ENCODE measurements around the gene KCNJ9.

The KCNJ9 gene

DNA sequence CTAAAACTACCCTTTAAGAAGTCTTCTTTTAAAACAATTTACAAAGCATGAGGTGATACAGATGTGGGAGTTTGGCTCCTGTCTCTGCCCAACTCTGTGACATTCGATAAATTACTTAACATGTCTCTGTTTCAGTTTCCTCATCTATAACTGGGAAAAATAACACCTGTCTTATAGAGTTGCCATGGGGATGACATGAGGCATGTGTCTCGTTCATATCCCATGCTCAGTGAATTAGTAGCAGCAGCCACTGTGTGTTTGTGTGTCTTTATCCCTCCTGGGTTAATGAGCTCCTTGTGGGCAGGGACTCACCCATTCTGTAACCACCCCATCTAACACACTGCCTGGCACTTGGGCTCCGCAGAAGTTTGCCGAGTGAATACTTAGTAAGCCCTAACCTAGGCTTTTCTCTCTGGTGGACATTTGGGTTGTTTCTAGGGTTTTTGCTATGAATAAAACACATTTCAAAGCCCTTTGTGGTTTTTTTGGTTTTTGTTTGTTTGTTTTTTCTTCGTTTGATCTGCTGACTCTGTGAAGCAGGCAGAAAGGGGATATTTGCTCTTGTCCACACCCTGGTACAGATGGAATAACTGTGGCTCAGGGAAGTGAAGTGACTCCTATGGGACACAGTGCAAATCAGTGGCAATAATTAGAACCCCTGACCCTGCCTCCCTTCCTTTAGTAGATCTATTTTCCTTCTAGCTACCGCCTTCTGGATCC is 797 bp upstream of the KCNJ9 start:
- Histone ChIP-seq H4K20me1 (ENCODE audit: insufficient read depth, low read length, poor library complexity, severe bottlenecking) (no peaks in the 10 kb centered on the region), H3K79me2 (ENCODE audit: insufficient read depth, low read length) (no peaks in the 10 kb centered on the region), H3K36me3 (ENCODE audit: insufficient read depth, low read length) (no peaks in the 10 kb centered on the region), H3K9ac (ENCODE audit: low read depth, low read length, poor library complexity, severe bottlenecking) (no peak overlapping the region), H3K9me2 (replicated peaks; ENCODE audit: low read depth, low read length) (no peaks in the 10 kb centered on the region), H2AFZ (ENCODE audit: low read length) (no peak overlapping the region), H3F3A (ENCODE audit: low read depth) (no peaks in the 10 kb centered on the region), H3K4me1 (ENCODE audit: insufficient read depth, low read length, poor library complexity, severe bottlenecking) (no peaks in the 10 kb centered on the region), H3K9me3 (ENCODE audit: insufficient read depth, low read depth, low read length) (no peaks in the 10 kb centered on the region), H3K4me2 (ENCODE audit: low read depth, low read length, poor library complexity, severe bottlenecking) (no peak overlapping the region), H3K4me3 (ENCODE audit: low read length, poor library complexity, severe bottlenecking) (no peak overlapping the region), H3K27me3 (ENCODE audit: insufficient read depth, low read length, poor library complexity, severe bottlenecking) (no peaks in the 10 kb centered on the region)
- TF ChIP-seq, protein P1, sequence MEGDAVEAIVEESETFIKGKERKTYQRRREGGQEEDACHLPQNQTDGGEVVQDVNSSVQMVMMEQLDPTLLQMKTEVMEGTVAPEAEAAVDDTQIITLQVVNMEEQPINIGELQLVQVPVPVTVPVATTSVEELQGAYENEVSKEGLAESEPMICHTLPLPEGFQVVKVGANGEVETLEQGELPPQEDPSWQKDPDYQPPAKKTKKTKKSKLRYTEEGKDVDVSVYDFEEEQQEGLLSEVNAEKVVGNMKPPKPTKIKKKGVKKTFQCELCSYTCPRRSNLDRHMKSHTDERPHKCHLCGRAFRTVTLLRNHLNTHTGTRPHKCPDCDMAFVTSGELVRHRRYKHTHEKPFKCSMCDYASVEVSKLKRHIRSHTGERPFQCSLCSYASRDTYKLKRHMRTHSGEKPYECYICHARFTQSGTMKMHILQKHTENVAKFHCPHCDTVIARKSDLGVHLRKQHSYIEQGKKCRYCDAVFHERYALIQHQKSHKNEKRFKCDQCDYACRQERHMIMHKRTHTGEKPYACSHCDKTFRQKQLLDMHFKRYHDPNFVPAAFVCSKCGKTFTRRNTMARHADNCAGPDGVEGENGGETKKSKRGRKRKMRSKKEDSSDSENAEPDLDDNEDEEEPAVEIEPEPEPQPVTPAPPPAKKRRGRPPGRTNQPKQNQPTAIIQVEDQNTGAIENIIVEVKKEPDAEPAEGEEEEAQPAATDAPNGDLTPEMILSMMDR (conservative IDR thresholded peaks at IDR 0.05; ENCODE audit: low read length) = no peak
- TF ChIP-seq EZH2phosphoT487 (IDR thresholded peaks at IDR 0.05; ENCODE audit: borderline replicate concordance) = no peak

DNA sequence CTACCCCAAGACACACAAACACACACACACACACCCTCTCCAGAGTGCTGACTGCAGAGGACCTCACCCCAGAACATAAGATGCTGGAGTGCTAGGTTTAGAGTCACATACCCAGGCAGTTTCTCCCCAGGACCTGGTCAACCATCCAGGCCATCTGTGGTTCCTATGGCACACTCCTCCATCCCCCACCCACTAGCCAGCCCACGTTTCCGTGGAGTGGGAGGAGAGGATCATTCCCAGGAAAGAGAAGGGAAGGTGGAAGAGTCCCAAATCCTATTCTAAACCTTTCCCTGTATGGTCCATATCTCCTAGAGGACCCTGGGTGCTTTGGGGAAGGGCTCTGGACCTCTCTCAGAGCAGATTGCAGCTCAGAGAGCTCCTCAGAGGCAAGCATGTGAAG is 1.1 kb downstream of the KCNJ9 start:
- no peaks in the 10 kb centered on the region for H3K79me2 ChIP-seq (ENCODE audit: insufficient read depth, low read length)
- H3K27me3 ChIP-seq (ENCODE audit: insufficient read depth, low read length, poor library complexity, severe bottlenecking) = no peaks in the 10 kb centered on the region
- H2AFZ ChIP-seq (ENCODE audit: low read length) = no peak overlapping the region

DNA sequence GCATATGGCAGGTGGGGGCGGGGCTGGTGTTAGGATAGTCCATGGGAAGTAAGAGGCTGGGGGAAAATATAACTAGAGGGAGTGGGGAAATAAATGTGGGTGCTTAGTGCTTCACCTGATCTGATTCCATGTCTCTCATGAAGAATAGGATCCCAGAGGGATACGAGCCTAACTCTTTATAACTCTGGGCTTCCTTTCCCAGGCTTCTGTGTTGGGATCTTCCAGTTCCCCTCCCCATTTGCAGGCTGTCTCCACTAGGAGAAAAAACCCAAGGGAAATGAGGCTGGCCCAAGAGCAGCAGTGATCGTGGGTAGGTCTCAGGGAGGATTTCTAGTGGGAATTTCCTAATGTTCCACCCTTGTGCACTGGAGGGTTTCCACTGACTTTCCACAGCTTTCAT is 1.6 kb downstream of the KCNJ9 start:
- Histone ChIP-seq H3K9ac (ENCODE audit: low read depth, low read length, poor library complexity, severe bottlenecking) (no peak overlapping the region), H2AFZ (ENCODE audit: low read length) (no peak overlapping the region), H3K9me2 (replicated peaks; ENCODE audit: low read depth, low read length) (no peaks in the 10 kb centered on the region), H3K4me2 (ENCODE audit: low read depth, low read length, poor library complexity, severe bottlenecking) (no peak overlapping the region), H3K4me1 (ENCODE audit: insufficient read depth, low read length, poor library complexity, severe bottlenecking) (no peaks in the 10 kb centered on the region), H3K79me2 (ENCODE audit: insufficient read depth, low read length) (no peaks in the 10 kb centered on the region), H4K20me1 (ENCODE audit: insufficient read depth, low read length, poor library complexity, severe bottlenecking) (no peaks in the 10 kb centered on the region), H3F3A (ENCODE audit: low read depth) (no peaks in the 10 kb centered on the region), H3K27me3 (ENCODE audit: insufficient read depth, low read length, poor library complexity, severe bottlenecking) (no peaks in the 10 kb centered on the region), H3K4me3 (ENCODE audit: low read length, poor library complexity, severe bottlenecking) (no peak overlapping the region), H3K36me3 (ENCODE audit: insufficient read depth, low read length) (no peaks in the 10 kb centered on the region), H3K9me3 (ENCODE audit: insufficient read depth, low read depth, low read length) (no peaks in the 10 kb centered on the region)
- no peak for TF ChIP-seq EZH2phosphoT487 (IDR thresholded peaks at IDR 0.05; ENCODE audit: borderline replicate concordance)
- TF ChIP-seq, protein P1 (conservative IDR thresholded peaks at IDR 0.05; ENCODE audit: low read length) = no peak

More for the DNA sequence above, 1.1 kb downstream of the KCNJ9 start:
- TF ChIP-seq, protein P1 (conservative IDR thresholded peaks at IDR 0.05; ENCODE audit: low read length) = no peak
- TF ChIP-seq EZH2phosphoT487 (IDR thresholded peaks at IDR 0.05; ENCODE audit: borderline replicate concordance) = no peak
- Histone ChIP-seq H3K4me3 (ENCODE audit: low read length, poor library complexity, severe bottlenecking) (no peak overlapping the region), H3K9me3 (ENCODE audit: insufficient read depth, low read depth, low read length) (no peaks in the 10 kb centered on the region), H3F3A (ENCODE audit: low read depth) (no peaks in the 10 kb centered on the region), H3K4me2 (ENCODE audit: low read depth, low read length, poor library complexity, severe bottlenecking) (no peak overlapping the region), H3K9ac (ENCODE audit: low read depth, low read length, poor library complexity, severe bottlenecking) (no peak overlapping the region), H3K9me2 (replicated peaks; ENCODE audit: low read depth, low read length) (no peaks in the 10 kb centered on the region), H4K20me1 (ENCODE audit: insufficient read depth, low read length, poor library complexity, severe bottlenecking) (no peaks in the 10 kb centered on the region), H3K4me1 (ENCODE audit: insufficient read depth, low read length, poor library complexity, severe bottlenecking) (no peaks in the 10 kb centered on the region), H3K36me3 (ENCODE audit: insufficient read depth, low read length) (no peaks in the 10 kb centered on the region)
